Embryonic facial prominence (tissue), 1 donor: ENCODE measurements around the gene WDR33.
A peak's percentile ranks its signal among the peaks of the same experiment; 100 is the strongest.

ENCODE experiments used
- DNase-seq: peaks from one replicate; pipeline ENCODE4 v3.0.0-alpha.2; 2016; ENCODE audit errors: extremely low spot score

Gene WDR33

GRCh38 chr2:127719301-127720218 lies 91.4 kb downstream of the WDR33 start:
- no peak for DNase-seq

- DNase-seq, result no peak
Measured at GRCh38 chr2:127718271-127718670, 92.7 kb downstream of the WDR33 start.

GRCh38 chr2:127715778-127716449 lies 95.1 kb downstream of the WDR33 start:
- DNase-seq, result no peak

GRCh38 chr2:127713562-127713961 lies 97.4 kb downstream of the WDR33 start:
- DNase-seq, result no peak

GRCh38 chr2:127712999-127713398 lies 98.0 kb downstream of the WDR33 start:
- DNase-seq, result no peak

GRCh38 chr2:127709336-127709735 lies 101.6 kb downstream of the WDR33 start:
- DNase-seq, result no peak

- no peak for DNase-seq
Measured at GRCh38 chr2:127707890-127708648, 102.9 kb downstream of the WDR33 start.

- no peak for DNase-seq
Measured at GRCh38 chr2:127706215-127706990, 104.6 kb downstream of the WDR33 start.

GRCh38 chr2:127705391-127706065 lies 105.4 kb downstream of the WDR33 start:
- DNase-seq, result no peak

- no peak for DNase-seq
Measured at GRCh38 chr2:127704641-127705390, 106.2 kb downstream of the WDR33 start.

GRCh38 chr2:127703282-127703681 lies 107.7 kb downstream of the WDR33 start:
- DNase-seq, result no peak

- DNase-seq, result no peak
Measured at GRCh38 chr2:127702395-127703009, 108.5 kb downstream of the WDR33 start.

GRCh38 chr2:127701651-127702394 lies 109.1 kb downstream of the WDR33 start:
- DNase-seq, result peak; percentile 39

GRCh38 chr2:127701193-127701650 lies 109.7 kb downstream of the WDR33 start, which contains the start of gene SFT2D3:
SFT2D3 (plus strand) TSS chr2:127701497; CDS start chr2:127701529, 32 bp downstream.
- DNase-seq, result peak; percentile 87

GRCh38 chr2:127700527-127701192 lies 110.3 kb downstream of the WDR33 start:
- DNase-seq, result no peak

GRCh38 chr2:127698553-127699355 lies 112.2 kb downstream of the WDR33 start:
- no peak for DNase-seq

- no peak for DNase-seq
Measured at GRCh38 chr2:127697482-127698180, 113.3 kb downstream of the WDR33 start.
